Measurements from ENCODE around the gene ASB1.
"Not testable (repeated sequence)": the region's sequence is repeated elsewhere in the genome, so short reads cannot be mapped to it uniquely, and the experiment has no call there.

ASB1 gene

DNA sequence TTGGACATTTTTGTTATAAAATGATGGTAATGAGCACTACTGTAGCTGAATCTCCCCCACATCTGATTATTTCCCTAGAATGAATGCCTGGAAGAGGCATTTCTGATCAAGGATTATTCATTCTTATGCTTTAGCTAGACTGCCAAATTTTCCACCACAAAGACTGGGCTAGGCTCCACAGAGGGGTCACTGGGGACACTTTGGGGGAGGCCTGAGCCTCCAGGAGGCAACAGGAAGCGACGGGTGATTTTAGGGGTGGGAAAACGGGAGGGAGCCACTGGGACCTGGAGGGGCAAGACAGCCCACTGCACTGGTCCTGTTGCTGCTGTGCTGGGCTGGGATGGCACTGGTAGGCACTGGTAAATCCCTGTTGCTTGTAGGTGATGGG is 2.4 kb upstream of the ASB1 start:
- no peak for DNase-seq

DNA sequence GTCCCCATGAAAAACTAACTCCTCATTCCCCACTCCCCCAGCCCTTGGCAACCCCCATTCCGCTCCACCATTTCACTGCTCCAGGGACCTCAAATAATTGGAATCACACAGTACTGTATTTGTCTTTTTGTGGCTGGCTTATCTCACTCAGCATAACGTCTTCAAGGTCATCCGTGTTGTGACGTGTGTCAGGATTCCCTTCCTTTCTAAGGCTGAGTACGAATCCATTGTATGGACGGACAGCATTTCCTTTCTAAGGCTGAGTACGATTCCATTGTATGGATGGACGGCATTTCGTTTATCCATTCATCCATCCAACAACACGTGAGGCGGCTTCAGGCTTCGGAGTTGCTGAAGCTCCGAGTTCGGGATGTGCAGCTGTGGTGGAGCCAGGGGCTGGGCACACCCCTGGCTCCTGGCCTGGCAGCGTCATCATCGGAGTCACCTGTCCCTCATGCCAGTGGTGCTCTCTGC is 1.2 kb upstream of the ASB1 start:
- no peak for DNase-seq

- DNase-seq: no peak
Measured at GRCh38 chr2:238425979-238426567, 654 bp upstream of the ASB1 start.

- no peak for DNase-seq
Measured at GRCh38 chr2:238427435-238428162, 872 bp downstream of the ASB1 start.

DNA sequence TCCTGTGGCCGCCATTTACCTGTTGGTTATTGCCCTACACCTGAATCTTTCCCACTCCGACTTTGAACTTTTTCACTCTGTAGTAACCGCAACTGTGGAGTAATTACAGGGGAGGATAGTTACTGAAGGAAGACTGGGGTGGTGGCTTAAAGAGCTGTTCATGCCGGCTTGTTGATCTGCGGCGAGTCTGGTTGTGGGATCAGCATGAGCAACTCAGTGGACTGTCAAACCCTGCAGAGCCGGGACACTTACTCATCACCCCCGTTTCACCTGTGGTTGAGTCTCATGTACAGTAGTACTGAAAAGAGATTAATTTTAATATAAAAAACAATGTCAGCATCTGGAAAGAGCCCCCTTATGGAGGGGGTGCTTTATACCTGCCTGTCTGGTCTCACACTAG is 2.1 kb downstream of the ASB1 start:
- no peak for DNase-seq

GRCh38 chr2:238430781-238431180 is 4.1 kb downstream of the ASB1 start:
- DNase-seq: no peak

- DNase-seq: no peak
Measured at GRCh38 chr2:238431456-238431855, 4.7 kb downstream of the ASB1 start.

DNA sequence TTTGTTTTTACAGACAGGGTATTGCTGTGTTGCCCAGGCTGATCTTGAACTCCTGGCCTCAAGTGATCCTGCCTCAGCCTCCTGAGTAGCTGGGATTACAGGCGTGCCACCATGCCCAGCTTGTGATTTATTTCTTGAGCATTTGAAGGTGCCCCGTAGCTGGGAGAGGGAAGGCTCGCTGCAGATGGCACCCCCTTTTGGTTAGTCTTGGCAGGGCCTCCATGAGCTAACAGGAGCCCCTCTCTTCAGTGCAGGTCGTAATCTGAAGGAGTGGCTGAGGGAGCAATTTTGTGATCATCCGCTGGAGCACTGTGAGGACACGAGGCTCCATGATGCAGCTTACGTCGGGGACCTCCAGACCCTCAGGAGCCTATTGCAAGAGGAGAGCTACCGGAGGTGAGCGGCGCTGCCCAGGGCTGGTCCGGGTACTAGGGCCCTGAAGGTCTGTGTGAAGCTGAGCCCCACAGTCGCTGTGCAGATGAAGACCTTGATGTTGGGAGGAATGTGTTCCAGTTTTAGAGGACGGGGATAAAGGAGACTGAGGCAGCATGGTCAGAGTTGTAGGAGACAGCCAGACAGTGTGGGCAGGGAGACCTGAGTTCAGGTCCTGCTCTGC is 6.7 kb downstream of the ASB1 start:
- no peak for DNase-seq

DNA sequence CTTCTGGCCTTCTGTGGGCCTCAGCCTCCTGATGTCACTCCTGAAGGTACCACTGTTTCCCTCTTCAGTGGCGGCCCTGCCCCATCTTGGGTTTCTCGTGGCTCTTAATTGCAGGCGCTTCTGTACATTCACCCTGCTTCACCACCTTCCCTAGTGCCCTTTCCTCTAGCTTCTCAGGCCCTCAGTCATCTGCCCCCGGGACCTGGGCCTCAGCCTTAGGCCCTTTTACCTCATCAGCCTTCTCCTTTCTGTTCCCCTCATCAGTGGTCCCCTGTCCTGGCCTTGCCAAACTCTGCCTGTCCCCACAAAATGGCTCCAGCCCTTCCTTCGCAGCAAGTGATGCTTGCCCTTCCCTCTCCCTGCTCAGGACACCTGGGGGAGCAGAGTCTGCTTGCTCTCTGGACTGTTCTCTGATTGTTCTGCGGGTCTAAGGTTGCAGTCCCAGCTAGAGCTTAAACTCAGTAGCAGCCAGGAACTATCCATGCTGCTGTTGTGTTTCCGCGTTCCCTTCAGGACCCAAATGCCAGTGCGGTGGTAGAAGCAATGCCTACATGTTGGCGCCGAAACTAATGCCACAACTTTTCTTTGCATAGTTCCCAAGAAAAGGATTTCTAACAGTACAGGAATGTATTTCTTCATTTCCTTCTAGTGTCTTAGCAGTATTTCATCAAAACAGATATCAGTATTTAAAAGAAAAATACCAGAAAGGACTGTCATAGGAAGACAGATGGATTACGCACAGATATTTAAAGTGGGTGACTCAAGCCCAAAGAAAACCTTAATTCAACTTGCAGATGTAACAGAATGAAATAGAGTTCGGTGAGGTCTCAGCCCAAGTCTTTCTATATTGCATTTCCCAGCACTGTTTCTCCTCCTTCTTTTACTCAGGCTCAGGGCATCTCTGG is 7.5 kb downstream of the ASB1 start:
- no peak for DNase-seq

DNA sequence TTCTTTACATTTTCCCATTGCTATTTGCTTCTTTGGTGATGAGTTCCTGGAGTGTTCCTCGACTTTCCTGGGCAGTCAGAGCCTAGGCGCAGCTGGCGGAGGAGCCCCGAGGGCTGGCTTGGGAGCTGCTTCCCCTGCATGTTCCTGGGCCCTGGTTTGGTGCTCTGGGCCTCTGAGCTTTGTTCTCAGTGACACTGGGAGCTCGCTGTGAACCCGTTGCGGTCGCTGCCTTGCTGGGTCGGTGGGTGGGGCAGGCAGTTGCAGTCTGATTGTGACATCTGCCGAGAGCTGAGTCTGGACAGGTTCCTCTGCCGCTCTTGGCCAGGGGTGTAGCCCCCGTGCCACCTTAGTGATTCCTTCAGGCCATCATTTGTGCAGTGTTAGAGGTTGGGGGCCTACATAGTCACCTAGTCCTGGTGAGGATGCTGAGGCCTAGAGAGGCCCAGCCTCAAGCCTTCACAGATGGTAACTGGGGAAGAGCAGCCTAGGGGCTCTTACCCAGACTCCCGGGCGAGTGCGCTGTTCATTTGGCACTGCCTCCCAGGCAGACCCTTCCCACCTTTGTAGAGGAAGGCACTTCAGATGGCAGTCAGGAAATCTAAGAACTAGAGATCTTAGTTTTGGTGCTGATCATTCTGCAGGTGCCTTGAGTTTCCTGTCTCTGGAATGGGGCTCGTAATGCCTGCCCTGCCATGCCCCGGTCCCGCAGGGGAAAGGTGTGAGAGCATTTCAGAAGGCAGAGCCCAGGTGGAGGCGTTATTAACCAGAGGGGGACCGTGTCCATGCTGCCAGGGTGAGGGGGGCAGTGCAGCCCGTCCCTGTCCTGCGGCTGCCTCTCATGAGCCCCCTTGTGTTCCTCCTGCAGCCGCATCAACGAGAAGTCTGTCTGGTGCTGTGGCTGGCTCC is 8.4 kb downstream of the ASB1 start:
- no peak for DNase-seq

GRCh38 chr2:238435752-238436096 is 9.0 kb downstream of the ASB1 start:
- no peak for DNase-seq

DNA sequence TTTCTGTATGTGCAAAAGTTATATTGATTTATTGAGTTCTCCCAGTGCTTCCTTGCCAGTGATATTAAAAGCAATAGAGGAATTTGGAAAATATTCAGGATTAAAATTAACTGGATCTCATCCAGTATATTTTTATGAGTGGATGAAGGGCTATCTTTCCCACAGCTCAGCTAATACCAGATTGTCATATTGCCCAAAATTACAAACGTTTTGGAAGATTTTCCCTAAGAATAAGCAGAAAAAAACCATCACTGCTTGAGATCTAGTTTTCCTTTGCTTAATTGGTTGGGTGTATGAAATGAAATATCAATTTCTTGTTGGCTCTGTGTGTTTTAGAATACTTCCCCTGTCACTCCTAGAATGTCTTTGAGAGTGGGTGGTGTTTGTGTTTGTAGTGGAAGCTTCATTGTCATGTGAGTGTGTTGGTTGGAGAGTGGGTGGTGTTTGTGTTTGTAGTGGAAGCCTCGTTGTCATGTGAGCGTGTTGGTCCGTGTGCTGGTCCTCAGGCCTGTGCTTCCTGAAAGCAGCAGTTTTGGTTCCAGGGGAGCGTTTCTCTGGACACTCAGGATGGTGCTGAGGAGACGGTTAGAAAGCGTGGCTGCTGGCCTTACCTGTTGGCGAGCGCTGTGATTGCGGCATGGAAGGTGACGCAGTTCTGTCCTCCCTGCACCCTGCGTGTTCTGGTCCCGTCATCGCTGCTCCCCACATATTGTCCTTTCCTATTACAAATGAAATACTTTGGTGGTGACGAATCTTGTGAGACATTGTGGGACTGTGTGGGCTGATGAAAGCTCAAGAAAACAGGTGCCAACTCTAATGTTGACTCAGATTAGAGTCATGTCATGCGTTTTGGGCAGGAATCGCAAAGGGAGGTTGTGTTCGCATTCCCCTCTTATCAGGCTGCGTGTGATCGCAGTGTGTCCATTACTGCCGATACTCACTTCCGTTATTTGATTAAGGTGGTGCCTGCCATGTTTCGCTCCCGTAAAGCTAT is 12.4 kb downstream of the ASB1 start:
- DNase-seq: no peak

GRCh38 chr2:238439917-238440316 is 13.2 kb downstream of the ASB1 start:
- no peak for DNase-seq

DNA sequence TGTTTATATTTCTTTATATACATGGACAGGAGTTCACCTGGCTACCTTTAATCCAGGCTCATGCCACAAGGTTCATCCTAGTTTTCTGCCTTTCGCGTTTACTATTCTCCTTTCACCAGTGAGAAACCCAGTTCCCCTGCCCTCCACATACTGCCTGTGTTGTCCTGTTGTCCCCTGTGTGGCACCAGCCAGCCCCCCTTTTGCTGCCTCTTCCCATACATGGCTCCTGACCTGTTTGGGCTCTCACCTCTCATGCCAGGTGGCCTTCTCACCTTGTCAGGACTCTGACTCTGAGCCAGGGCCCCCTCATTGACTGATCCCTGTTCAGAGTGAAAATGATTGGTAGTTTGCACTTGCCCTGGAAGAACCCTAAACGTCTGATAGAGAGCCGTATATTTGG is 13.6 kb downstream of the ASB1 start:
- no peak for DNase-seq

- no peak for DNase-seq
Measured at GRCh38 chr2:238440767-238441166, 14.0 kb downstream of the ASB1 start.

GRCh38 chr2:238441262-238442114 is 14.8 kb downstream of the ASB1 start:
- DNase-seq: no peak

- DNase-seq: not testable (repeated sequence)
Measured at GRCh38 chr2:238442257-238442656, 15.5 kb downstream of the ASB1 start.

GRCh38 chr2:238444242-238444641 is 17.5 kb downstream of the ASB1 start:
- DNase-seq: no peak

DNA sequence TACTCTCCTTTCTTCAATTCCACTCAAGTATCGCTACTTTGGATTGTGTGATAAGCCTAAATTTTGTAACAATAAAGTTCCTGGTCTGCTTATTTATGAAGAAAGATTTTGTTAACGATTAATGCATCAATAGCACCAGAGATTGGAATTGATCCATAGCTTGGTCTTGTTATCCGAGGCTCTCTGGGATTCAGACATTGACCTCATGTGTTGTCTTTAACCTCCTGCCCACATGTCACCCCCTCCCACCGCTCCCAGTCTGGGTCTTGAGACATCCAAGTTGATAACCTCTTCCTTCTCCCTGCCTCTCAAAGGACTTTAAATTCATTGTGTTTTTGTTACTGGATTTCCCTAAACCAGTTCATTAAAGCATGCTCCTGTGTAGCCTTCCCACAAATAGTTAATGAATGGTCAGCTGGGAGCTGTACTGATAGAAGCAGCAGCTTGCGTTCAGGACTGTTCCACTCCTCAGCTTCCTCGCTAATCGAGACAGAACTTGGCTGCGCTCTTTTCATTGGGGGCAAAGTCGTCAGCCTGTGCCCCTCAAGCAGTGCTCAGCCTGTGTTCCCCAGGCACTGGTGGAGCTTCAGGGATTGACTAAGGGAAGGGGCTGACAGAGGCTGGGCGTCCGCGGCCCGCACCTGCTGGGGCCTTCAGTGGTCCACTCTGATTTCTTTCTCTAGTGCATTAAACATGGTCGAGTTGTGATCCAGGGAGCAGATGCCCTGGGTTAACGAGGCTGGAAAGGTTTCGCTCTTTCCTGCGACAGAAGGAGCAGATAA is 18.9 kb downstream of the ASB1 start:
- no peak for DNase-seq
